GM19395 (cell line): ENCODE measurements around the gene VDR.
"Not testable (repeated sequence)": the region's sequence is repeated elsewhere in the genome, so short reads cannot be mapped to it uniquely, and the experiment has no call there.

ENCODE experiments used
- ATAC-seq: cut with Tn5 transposase; IDR thresholded peaks from one replicate; pipeline ENCODE4 v1.9.1; 2021; ENCODE audit warnings: mild to moderate bottlenecking, moderate library complexity; ENCODE audit not compliant: unreplicated experiment

VDR gene

GRCh38 chr12:47851303-47851952 is 53.4 kb downstream of the VDR start:
- ATAC-seq, result no peak

GRCh38 chr12:47850153-47851084 is 54.4 kb downstream of the VDR start:
- ATAC-seq, result no peak

- no peak for ATAC-seq
Observed at GRCh38 chr12:47849261-47849660, 55.5 kb downstream of the VDR start.

GRCh38 chr12:47848853-47849252 is 55.9 kb downstream of the VDR start:
- no peak for ATAC-seq

- no peak for ATAC-seq
Observed at GRCh38 chr12:47846294-47846996, 58.3 kb downstream of the VDR start.

- ATAC-seq, result no peak
Observed at GRCh38 chr12:47845081-47845480, 59.7 kb downstream of the VDR start.

- no peak for ATAC-seq
Observed at GRCh38 chr12:47844264-47845019, 60.4 kb downstream of the VDR start.

GRCh38 chr12:47843226-47843980 is 61.4 kb downstream of the VDR start:
- ATAC-seq, result no peak

GRCh38 chr12:47842543-47842942 is 62.3 kb downstream of the VDR start:
- not testable (repeated sequence) for ATAC-seq

GRCh38 chr12:47841910-47842309 is 62.9 kb downstream of the VDR start:
- no peak for ATAC-seq

GRCh38 chr12:47841501-47841900 is 63.3 kb downstream of the VDR start:
- no peak for ATAC-seq

GRCh38 chr12:47840571-47840970 is 64.2 kb downstream of the VDR start:
- no peak for ATAC-seq

GRCh38 chr12:47839214-47839876 is 65.4 kb downstream of the VDR start:
- ATAC-seq, result no peak

- no peak for ATAC-seq
Observed at GRCh38 chr12:47838286-47838931, 66.4 kb downstream of the VDR start.

- ATAC-seq, result peak; percentile 48
Observed at GRCh38 chr12:47837190-47838171, 67.3 kb downstream of the VDR start.

- ATAC-seq, result no peak
Observed at GRCh38 chr12:47835831-47836155, 69.0 kb downstream of the VDR start.

- no peak for ATAC-seq
Observed at GRCh38 chr12:47835006-47835830, 69.6 kb downstream of the VDR start.
